ENCODE results near the gene ZNF155.
"Not testable (repeated sequence)": the region's sequence is repeated elsewhere in the genome, so short reads cannot be mapped to it uniquely, and the experiment has no call there.

ZNF155 gene

GRCh38 chr19:43983912-43984686 lies at the start of gene ZNF155:
ZNF155 (plus strand) TSS chr19:43984188; CDS start chr19:43988544, 4,356 bp downstream.
- DNase-seq (ENCODE audit: low spot score), result peak; percentile 78

DNA sequence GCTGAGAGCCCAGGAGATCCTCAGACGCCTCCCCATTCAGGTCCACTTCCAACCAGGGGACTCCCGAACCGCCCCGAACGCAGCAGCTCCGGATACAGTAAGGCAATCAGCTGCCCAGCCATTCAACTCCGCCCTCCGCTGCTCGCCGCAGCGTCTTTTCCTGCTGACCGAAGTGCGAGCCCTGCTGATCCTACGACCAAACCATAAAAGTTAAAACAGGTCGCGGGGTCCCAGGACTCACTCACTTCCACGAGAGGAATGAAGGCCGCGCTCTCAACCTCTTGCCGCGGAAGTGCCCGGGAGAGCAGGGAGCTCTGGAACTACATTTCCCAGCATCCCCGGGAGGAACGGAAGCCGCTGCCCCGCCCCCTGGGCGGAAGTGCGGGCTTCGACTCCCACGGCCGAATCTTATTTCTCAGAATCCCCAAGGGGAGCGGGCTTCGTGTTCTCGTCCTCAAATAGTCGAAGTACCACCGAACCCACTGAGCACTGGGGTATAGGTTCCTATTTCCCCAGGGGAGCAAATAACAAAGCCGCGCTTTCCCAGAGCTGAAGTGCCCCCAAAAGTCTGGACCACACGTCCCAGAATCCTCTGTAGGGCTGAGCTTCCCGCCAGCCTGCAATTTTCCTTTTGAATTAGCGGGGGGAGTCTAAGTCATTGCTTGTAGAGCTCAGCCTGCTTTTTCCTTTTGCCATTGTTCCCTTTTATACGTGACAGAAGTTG lies 48.8 kb upstream of the ZNF155 start, which contains the start of gene ZNF45:
Gene ZNF45, minus strand, starts transcription at position 298 of the 724 bp plus-strand sequence. CDS start 13,097 bp downstream, outside the sequence.
- peak; percentile 77 for DNase-seq (ENCODE audit: low spot score)

GRCh38 chr19:43936188-43936587 lies 47.8 kb upstream of the ZNF155 start:
- no peak for DNase-seq (ENCODE audit: low spot score)

GRCh38 chr19:43939557-43940260 lies 44.3 kb upstream of the ZNF155 start:
- no peak for DNase-seq (ENCODE audit: low spot score)

DNA sequence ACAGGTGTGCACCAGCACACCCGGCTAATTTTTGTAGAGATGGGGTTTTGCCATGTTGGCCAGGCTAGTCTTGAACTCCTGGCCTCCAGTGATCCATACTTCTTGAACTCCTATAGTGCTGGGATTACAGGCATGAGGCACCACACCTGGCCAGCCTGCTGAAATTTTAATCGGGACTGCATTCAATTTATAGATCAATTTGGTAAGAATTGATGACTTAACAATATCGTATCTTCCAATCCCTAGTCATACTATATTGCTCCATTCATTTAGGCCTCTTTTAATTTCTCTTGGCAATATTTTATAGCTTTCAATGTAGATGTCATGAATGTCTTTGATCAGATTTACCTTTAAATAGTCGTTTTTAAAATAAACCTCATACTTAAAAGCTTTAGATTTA lies 43.3 kb upstream of the ZNF155 start:
- no peak for DNase-seq (ENCODE audit: low spot score)

- no peak for DNase-seq (ENCODE audit: low spot score)
These were observed 42.8 kb upstream of the ZNF155 start for GRCh38 chr19:43941209-43941608.

- DNase-seq (ENCODE audit: low spot score), result not testable (repeated sequence)
These were observed 36.6 kb upstream of the ZNF155 start for GRCh38 chr19:43947412-43947811.

DNA sequence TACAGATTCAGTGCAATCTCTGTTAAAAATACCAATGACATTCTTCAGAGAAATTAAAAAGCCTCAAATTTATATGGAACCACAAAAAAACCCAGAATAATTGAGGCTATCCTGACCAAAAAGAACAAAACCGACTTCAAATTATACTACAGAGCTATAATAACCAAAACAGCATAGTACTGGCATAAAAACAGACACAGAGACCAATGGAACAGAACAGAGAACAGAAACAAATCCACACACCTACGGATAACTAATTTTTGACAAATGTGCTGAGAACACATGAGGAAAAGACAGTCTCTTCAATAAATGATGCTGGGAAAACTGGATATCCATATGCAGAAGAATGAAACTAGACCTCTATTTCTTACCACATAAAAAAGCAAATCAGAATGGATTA lies 34.2 kb upstream of the ZNF155 start:
- DNase-seq (ENCODE audit: low spot score), result not testable (repeated sequence)

DNA sequence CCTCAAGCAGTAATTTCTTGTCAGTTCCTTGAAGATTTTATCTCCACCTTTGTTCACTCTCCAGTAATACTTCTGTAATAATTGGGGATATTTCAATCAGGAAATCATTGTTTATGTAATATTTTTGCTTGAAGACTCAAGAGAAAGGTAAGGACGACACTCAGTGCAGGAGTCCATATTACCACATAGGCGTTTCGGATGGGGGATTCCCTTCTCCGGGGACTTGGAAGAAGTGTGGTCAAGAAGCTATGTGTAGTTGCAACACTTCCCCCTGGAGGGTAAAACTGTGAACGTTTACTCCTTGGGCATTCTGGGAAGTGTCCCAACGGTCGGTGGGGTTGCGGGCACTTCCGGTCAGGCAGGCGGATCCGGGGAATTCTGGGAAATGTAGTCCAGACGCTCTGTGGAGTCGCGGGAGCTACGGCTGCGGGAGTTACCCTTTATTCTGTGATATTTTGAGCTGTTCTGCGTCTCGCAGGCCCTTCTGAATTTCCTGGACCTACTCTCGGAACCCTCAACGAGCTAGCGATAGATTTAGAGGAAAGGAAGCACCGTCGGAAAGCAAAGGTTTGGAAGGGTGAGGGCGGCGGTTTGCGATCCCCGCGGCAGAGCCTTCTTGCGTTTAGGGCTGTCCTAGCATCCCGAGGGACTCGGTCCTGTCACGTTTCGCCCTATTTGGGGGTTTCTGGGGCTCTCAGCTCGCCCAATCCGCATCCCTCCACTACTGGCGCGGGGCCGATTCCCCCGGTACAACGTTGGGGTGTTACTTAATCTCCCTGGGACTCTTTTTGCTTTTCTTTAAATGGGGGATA lies 32.9 kb upstream of the ZNF155 start, which contains the start of gene ZNF221:
Gene ZNF221, plus strand, starts transcription at position 395 of the 812 bp plus-strand sequence. CDS start 11,499 bp downstream, outside the sequence.
- DNase-seq (ENCODE audit: low spot score), result peak; percentile 85

GRCh38 chr19:43956827-43957226 lies 27.2 kb upstream of the ZNF155 start:
- no peak for DNase-seq (ENCODE audit: low spot score)

- no peak for DNase-seq (ENCODE audit: low spot score)
These were observed 26.1 kb upstream of the ZNF155 start for GRCh38 chr19:43957891-43958290.

- DNase-seq (ENCODE audit: low spot score), result no peak
These were observed 23.6 kb upstream of the ZNF155 start for GRCh38 chr19:43960411-43960810.

GRCh38 chr19:43966079-43966694 lies 17.8 kb upstream of the ZNF155 start:
- DNase-seq (ENCODE audit: low spot score), result no peak

DNA sequence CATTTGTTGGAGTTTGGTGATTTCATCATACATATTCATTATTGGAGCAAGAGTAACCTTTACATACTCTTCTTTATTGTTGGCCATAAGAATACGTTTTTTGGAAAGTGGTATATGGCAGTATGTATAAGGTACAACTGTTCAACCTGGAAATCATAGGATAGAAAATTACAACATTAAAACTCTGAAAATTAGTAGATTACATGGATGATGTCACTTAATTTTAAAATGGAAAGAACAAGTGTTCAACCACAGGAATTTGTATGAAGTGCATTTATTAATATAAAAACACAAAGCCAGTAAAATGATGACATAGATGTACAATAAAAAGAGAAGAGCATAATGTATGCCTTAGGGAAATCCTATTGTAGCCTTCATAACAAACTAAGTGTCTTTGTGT lies 7.3 kb upstream of the ZNF155 start:
- DNase-seq (ENCODE audit: low spot score), result no peak

DNA sequence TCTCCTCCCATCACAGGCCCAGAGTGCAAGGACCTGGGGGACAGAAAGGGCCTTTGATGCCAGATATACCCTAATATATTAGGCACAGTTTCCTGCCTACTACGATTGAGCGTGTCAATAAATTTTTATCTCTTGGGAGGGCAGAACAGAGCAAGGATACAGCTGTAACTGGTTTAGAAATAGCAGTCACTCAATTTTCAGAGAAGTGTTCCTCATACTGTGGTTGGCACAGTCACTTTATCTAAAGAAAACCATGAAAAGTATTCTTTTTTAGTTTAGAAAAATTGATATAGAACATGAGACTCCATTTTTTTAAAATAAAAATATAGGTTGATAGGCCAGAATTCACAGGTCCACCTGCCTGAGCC lies 460 bp upstream of the ZNF155 start:
- no peak for DNase-seq (ENCODE audit: low spot score)

DNA sequence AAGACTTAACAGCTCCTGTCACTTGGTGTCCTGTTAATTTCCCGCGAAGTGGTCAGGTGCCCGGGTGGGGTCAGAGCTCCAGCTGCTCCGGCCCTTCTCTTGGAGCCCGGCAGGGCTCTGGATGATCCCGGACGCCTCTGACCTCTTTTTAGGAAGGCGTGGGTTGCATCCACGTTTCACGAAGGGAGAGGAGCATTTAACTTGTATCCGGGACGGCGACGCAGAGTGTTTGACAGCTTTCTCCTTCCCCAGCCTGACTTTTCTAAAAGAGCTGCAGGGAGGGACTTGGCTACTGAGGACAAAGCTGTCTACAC lies 656 bp downstream of the ZNF155 start:
- peak; percentile 13 for DNase-seq (ENCODE audit: low spot score)

DNA sequence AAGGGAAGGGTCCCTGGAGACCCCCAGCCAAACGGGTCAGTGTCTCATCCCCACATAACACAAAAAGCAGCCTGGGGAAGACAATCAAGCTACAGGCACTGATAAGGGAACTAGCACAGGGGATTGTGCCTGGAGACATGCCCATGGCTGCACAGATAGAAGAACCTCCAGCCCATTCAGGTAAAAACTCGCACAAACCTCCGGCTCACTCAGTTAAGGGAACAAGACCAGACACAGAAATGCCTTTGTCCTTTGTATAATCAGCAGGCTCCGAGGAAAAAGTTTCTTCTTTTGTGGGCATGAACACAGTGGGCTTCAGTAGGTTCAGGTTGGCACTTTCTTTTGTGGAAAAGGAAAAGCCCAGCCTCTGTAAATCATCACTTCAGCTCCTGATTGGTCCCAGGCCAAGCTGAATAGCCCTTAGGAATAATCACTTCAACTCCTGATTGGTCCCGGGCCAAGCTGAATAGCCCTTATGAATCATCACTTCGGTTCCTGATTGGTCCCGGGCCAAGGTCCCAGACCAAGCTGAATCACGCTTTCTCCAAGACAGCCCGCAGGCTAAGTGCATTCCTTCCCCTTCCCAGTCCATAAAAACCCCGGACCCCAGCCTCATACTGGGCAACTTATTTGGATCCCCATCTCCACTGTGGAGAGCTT lies 13.8 kb downstream of the ZNF155 start:
- no peak for DNase-seq (ENCODE audit: low spot score)

DNA sequence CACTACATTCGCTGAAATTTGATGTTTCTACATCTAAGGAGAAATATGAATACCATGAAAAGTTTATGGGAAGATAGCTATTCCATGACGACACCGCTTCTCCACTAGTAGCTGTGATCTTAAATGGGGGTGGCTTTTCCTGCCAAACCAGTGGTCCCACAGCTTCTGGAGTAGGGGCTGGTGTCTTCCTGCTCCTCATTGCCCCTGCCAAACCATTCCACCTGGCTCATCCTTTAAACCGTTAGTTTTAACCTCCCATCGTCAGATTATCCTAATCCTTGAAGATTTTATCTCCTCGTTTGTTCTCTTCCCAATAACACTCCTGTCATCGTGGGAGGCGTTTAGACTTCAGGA lies 18.2 kb downstream of the ZNF155 start:
- DNase-seq (ENCODE audit: low spot score), result no peak

DNA sequence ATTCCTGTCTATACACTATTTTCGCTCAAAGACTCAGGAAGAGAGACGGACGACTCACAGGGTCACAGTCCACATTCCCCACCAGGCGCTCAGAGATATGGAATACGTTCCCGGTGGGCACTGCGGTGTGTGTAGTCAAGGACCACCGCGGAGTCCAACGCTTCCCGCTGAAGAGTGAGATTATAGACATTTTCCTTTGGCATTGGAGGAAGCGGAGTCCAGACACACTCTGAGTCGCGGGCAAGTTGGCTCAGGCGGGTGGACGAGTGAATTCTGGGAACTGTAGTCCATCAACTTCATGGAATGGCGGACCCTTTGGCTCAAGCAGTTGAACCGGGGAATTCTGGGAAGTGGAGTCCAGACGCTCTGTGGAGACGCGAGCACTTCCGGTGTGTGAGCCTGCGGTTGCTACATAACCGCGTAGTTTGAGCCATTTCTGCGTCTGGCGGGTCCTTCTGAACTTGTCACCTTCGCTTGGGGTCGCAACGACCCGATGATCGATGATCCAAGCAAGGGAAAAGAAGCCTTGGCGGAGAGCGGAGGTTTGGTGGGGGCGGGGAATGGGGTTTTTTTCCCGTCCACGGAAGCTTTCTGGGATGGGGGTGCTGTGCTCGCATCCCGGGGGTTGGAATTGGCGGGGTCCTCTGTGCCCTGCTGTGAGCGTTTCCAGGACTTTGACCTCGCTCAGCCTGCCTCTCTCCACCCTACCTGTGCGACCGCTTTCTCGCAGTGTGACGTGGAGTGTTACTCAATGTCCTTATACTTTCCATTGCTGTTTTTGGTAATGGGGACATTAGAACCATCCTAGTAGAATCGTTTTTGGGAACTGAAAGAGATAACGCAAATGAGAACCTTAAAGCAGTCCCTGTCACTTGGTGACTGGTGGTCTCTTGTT lies 18.8 kb downstream of the ZNF155 start, which contains the start of gene ZNF230:
Gene ZNF230, plus strand, starts transcription at position 392 of the 895 bp plus-strand sequence. CDS start 4,122 bp downstream, outside the sequence.
- DNase-seq (ENCODE audit: low spot score), result peak; percentile 71

All from HuH-7 (cell line).